Transverse colon (tissue), 4 donors: ENCODE data around the gene PANK4.

Experiments
- EP300 ChIP-seq: sonication (generic); formaldehyde crosslinking; IDR thresholded peaks from one replicate; pipeline ENCODE4 v1.6.1; 2017; ENCODE audit warnings: antibody characterized with exemption, low read depth
- POLR2A ChIP-seq: fragments of 450-650 bp; IDR thresholded peaks from one replicate; pipeline ENCODE4 v1.6.1; 2016; ENCODE audit warnings: antibody characterized with exemption, mild to moderate bottlenecking, moderate library complexity
- POLR2AphosphoS5 ChIP-seq, 3 donors: sonication (generic); formaldehyde crosslinking; IDR thresholded peaks; one replicate each; pipeline ENCODE4 v1.6.1; 2016; ENCODE audit warnings: antibody characterized with exemption in 3 of 3
- TF ChIP-seq, protein P1 (sequence below), 5 experiments: fragments of 200-600 bp in 3 of 5; fragments of 450-650 bp in 2 of 5; sonication (generic) in 3 of 5; IDR thresholded peaks; 1 replicate in 2 of 5; 2 replicates in 3 of 5; pipeline ENCODE4 v1.5.1; 2016 to 2017; ENCODE audit warnings: antibody characterized with exemption in 5 of 5, inconsistent platforms in 3 of 5, mild to moderate bottlenecking in 2 of 5, moderate library complexity in 1 of 5

DNA sequence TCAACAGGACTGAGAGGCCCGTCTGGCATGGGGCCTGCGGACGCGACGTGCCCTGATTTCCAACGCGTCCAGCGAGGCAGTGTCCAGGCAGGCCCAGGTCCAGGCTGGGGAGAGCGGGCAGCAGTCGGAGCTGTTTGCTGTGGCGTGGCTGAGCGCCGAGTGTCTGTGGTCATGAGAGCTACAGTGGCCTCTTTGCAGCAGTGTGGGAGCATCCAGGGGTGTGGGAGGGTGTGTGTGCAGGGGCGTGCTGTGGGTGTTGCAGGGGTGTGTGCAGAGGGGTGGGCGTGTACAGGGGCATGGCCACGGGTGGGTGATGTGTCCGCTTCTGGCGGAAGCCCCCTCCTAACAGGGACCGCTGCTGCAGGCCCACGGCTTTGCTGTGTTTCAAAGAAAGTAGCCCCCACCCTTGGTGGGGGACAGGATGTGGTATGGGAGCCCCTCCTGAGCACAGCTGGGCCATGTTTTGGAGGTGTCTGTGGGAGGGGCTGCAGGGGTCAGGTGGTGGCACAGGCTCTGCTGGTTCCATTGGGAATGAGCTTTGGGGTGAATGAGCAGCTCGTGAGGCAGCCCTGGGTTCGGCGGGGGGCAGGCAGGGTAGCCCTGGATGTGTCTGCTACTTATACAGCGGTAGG lies 32.6 kb downstream of the PANK4 start:
- TF ChIP-seq POLR2A (no peak), POLR2AphosphoS5 (IDR thresholded peaks at IDR 0.05) (no peak), EP300 (no peak)
- TF ChIP-seq, protein P1, sequence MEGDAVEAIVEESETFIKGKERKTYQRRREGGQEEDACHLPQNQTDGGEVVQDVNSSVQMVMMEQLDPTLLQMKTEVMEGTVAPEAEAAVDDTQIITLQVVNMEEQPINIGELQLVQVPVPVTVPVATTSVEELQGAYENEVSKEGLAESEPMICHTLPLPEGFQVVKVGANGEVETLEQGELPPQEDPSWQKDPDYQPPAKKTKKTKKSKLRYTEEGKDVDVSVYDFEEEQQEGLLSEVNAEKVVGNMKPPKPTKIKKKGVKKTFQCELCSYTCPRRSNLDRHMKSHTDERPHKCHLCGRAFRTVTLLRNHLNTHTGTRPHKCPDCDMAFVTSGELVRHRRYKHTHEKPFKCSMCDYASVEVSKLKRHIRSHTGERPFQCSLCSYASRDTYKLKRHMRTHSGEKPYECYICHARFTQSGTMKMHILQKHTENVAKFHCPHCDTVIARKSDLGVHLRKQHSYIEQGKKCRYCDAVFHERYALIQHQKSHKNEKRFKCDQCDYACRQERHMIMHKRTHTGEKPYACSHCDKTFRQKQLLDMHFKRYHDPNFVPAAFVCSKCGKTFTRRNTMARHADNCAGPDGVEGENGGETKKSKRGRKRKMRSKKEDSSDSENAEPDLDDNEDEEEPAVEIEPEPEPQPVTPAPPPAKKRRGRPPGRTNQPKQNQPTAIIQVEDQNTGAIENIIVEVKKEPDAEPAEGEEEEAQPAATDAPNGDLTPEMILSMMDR (IDR thresholded peaks at IDR 0.05) = no peak
